Measurements from ENCODE around the gene DST.

GRCh38 chr6:56689114-56689513, 46.4 kb upstream of the DST start:
- TF ChIP-seq CTCF (IDR thresholded peaks at IDR 0.05) (no peak), EZH2 (IDR thresholded peaks at IDR 0.05; ENCODE audit: borderline replicate concordance, insufficient read depth, low read depth, low read length, poor library complexity, severe bottlenecking) (no peak)

All from B cell (primary cell).